ENCODE measurements around the gene RSU1. TPM values are rescaled to one million over a fixed set of nuclear protein-coding genes. Genes with fewer than 3 reads are reported as not detected.

Gene RSU1
- total RNA-seq, 2 experiments from 2014 or later: 56.7 to 59.5 TPM

DNA sequence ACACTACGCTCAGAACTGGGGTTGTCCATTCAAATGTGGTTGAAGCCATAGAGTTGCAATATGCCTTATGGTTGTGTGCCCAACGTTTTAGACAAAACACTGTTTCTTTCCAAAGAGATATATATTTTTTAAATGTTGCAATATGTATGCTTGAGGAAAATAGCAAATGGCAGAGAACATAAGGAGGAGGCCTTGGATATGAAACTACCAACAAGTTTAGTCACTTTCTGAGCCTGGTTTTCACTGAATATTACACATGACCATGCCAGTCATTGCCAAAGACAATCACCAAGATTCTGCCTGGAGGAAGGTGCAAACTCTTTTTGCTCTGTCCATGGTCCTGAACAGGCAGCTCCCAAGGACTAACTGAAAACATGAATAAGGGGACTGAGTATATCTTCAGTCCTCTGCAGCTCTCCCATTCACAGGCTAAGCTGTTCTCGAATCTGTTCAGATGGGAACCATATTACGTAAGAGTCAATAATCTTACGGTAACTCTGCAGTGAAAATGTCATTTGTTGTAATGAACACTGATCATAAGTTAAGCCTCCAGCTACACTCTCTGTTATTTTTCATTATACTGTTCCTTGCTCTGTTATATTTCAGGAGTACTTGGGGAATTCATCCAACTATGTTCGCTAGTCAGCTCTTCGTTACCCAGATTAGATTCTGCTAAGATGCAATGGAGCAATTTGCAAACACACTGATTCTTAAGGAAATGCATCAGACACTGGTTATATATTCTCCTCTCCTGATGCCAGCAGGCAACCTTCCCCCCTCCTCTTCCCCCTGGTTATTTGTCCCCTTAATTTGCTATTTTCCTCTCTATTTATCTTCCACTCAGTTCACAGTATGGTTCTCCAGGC lies 204.9 kb downstream of the RSU1 start:
- H3K9me3 Mint-ChIP-seq: peaks cover 20% of the 10 kb centered on the region
- no peak for DNase-seq
- no peak overlapping the region for H3K27ac Mint-ChIP-seq
- H3K4me1 Mint-ChIP-seq: no peaks in the 10 kb centered on the region
- no peaks in the 10 kb centered on the region for H3K27me3 Mint-ChIP-seq
- no peak overlapping the region for H3K4me3 Mint-ChIP-seq
- H3K36me3 Mint-ChIP-seq: peaks cover 31% of the 10 kb centered on the region

DNA sequence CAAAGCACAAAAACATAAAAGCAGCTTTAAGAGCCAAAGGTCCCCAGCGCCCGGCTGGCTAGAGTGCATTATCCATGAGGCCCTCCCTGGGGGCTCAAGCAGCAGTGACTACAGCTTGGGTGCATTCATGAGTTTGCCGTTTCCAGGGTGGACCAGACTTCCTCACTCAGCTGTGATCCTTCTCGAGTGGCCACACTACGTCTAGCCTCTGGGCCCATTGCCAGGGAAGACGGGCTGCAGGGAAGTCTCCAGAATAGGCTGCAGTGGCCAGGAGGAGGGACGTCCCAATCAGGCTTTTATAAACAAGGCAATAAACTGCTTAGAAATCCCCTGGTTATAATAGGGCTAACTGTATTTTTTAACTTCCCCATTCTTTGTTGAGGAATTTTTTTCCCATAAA lies 206.2 kb downstream of the RSU1 start:
- no peak for DNase-seq
- peaks cover 20% of the 10 kb centered on the region for H3K36me3 Mint-ChIP-seq
- no peaks in the 10 kb centered on the region for H3K27me3 Mint-ChIP-seq
- H3K4me1 Mint-ChIP-seq: no peaks in the 10 kb centered on the region
- no peak overlapping the region for H3K4me3 Mint-ChIP-seq
- no peak overlapping the region for H3K27ac Mint-ChIP-seq
- peaks cover 8% of the 10 kb centered on the region for H3K9me3 Mint-ChIP-seq

DNA sequence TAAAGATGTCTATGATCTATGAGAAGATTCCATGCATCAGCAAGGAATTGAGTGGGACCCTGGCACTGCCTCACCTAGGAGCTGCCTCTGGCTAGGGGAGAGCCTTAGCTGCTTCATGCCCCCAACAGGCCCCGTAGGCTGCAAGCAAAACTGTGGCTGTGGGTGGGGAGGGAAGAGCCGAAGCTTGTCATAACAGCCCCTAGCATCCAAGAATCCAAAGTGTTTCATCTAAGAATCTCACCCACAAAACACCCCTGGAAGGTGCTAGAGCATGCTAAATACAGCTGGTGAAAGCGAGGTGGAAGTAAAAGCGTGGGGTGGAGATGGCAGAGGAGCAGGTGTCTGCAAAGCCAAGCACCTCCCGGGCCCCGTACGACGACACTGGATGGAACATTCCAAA lies 208.0 kb downstream of the RSU1 start:
- no peak overlapping the region for H3K4me3 Mint-ChIP-seq
- no peak for DNase-seq
- no peak overlapping the region for H3K27ac Mint-ChIP-seq
- no peaks in the 10 kb centered on the region for H3K27me3 Mint-ChIP-seq
- no peaks in the 10 kb centered on the region for H3K4me1 Mint-ChIP-seq
- H3K9me3 Mint-ChIP-seq: no peaks in the 10 kb centered on the region
- peaks cover 6% of the 10 kb centered on the region for H3K36me3 Mint-ChIP-seq

GRCh38 chr10:16606923-16607322 lies 210.3 kb downstream of the RSU1 start:
- no peaks in the 10 kb centered on the region for H3K9me3 Mint-ChIP-seq
- peaks cover 8% of the 10 kb centered on the region for H3K36me3 Mint-ChIP-seq
- no peaks in the 10 kb centered on the region for H3K4me1 Mint-ChIP-seq
- no peak overlapping the region for H3K4me3 Mint-ChIP-seq
- H3K27me3 Mint-ChIP-seq: no peaks in the 10 kb centered on the region
- H3K27ac Mint-ChIP-seq: no peak overlapping the region
- DNase-seq: no peak

- H3K27me3 Mint-ChIP-seq: no peaks in the 10 kb centered on the region
- H3K4me3 Mint-ChIP-seq: no peak overlapping the region
- peaks cover 9% of the 10 kb centered on the region for H3K36me3 Mint-ChIP-seq
- DNase-seq: no peak
- no peaks in the 10 kb centered on the region for H3K9me3 Mint-ChIP-seq
- no peaks in the 10 kb centered on the region for H3K4me1 Mint-ChIP-seq
- no peak overlapping the region for H3K27ac Mint-ChIP-seq
Observed at GRCh38 chr10:16606421-16606820, 210.8 kb downstream of the RSU1 start.

DNA sequence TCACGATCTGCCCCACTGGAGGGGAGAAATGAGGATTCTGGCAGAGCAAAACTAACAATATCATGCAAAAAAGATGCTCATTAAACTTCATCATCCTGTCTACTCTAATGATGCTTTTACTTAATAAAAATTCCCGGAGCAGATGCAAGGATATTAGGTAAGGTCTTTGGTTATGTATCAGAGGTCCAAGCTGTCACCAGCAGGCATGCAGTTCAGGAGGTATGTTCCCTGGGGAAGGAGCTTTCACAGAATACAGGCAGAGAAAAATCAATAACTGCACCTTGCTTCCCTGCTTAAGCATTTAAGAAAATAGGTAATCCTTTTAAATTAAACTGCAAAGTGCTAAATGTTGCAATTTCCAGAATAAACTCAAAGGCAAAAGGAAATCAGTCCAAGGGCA lies 213.9 kb downstream of the RSU1 start:
- Mint-ChIP-seq H3K36me3 (peaks cover 25% of the 10 kb centered on the region), H3K27ac (no peak overlapping the region), H3K9me3 (no peaks in the 10 kb centered on the region), H3K27me3 (no peaks in the 10 kb centered on the region), H3K4me1 (no peaks in the 10 kb centered on the region), H3K4me3 (no peak overlapping the region)
- DNase-seq: no peak

DNA sequence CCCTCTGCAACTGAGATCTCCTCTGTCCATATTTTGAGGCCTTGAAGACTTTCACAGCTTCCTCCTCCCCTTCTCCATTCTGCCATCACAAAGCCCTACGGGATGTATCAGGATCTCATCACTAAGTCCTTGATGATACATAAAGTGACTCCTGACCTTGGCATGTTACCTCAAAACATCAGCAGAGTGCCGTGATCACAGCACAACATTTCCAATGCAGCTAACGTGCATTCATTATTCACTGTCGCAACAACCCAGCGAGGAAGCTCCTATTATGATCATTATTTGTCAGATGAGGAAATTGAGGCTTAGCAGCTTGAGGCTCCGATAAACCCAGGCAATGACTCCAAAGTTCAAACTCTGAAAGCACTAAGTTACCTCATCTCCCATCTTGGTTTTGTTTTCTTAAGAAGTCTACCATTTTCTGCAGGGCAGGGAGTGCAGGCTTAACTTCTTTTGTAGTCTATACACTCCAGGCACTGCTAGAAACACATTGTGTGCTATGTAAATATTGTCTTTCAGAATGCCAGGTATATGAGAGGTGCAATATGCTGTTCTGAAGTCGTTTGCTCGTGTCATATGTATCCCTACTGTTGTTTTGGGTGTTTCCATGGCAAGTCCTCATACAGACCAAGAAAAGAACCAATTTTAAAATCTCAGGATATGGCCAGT lies 215.0 kb downstream of the RSU1 start:
- Mint-ChIP-seq H3K36me3 (peaks cover 32% of the 10 kb centered on the region), H3K27ac (no peak overlapping the region), H3K4me1 (no peaks in the 10 kb centered on the region)

GRCh38 chr10:16599662-16600061 lies 217.6 kb downstream of the RSU1 start:
- no peaks in the 10 kb centered on the region for H3K27me3 Mint-ChIP-seq
- H3K9me3 Mint-ChIP-seq: no peaks in the 10 kb centered on the region
- H3K4me1 Mint-ChIP-seq: no peaks in the 10 kb centered on the region
- H3K27ac Mint-ChIP-seq: no peak overlapping the region
- H3K36me3 Mint-ChIP-seq: peaks cover 41% of the 10 kb centered on the region
- no peak for DNase-seq
- H3K4me3 Mint-ChIP-seq: no peak overlapping the region

More for the DNA sequence above, 215.0 kb downstream of the RSU1 start:
- DNase-seq: no peak
- no peak overlapping the region for H3K4me3 Mint-ChIP-seq
- H3K9me3 Mint-ChIP-seq: no peaks in the 10 kb centered on the region
- no peaks in the 10 kb centered on the region for H3K27me3 Mint-ChIP-seq

DNA sequence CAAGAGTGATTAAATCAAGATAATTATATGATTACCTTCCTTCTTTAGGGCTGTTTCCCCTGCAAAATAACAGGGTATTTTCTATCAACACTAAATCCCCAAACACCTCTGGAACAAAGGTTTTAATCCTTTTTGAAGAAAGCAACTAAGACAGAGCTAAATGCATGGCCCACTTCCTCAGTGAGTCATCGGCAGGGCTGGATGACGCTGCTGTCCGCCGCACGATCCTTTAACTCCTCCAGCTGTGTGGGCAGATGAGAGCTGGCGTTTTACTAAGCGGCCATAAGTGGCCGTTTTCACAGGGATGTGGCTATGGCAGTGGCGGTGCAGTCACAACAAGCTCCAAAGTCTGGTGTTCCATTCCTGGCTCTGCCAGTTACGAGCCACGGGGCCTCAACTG lies 219.6 kb downstream of the RSU1 start:
- DNase-seq: no peak
- no peaks in the 10 kb centered on the region for H3K4me1 Mint-ChIP-seq
- H3K27ac Mint-ChIP-seq: no peak overlapping the region
- peaks cover 54% of the 10 kb centered on the region for H3K36me3 Mint-ChIP-seq
- H3K9me3 Mint-ChIP-seq: peaks cover 2% of the 10 kb centered on the region
- no peaks in the 10 kb centered on the region for H3K27me3 Mint-ChIP-seq
- H3K4me3 Mint-ChIP-seq: no peak overlapping the region

- DNase-seq: no peak
- H3K4me1 Mint-ChIP-seq: no peaks in the 10 kb centered on the region
- H3K36me3 Mint-ChIP-seq: peaks cover 52% of the 10 kb centered on the region
- H3K4me3 Mint-ChIP-seq: no peak overlapping the region
- H3K27me3 Mint-ChIP-seq: no peaks in the 10 kb centered on the region
- H3K9me3 Mint-ChIP-seq: peaks cover 18% of the 10 kb centered on the region
- H3K27ac Mint-ChIP-seq: no peak overlapping the region
Observed at GRCh38 chr10:16592378-16592777, 224.8 kb downstream of the RSU1 start.

GRCh38 chr10:16586358-16587138 lies 230.7 kb downstream of the RSU1 start:
- DNase-seq: no peak
- H3K36me3 Mint-ChIP-seq: peaks cover 15% of the 10 kb centered on the region
- no peak overlapping the region for H3K4me3 Mint-ChIP-seq
- H3K4me1 Mint-ChIP-seq: no peaks in the 10 kb centered on the region
- peaks cover 11% of the 10 kb centered on the region for H3K9me3 Mint-ChIP-seq
- peaks cover 5% of the 10 kb centered on the region for H3K27me3 Mint-ChIP-seq
- no peak overlapping the region for H3K27ac Mint-ChIP-seq

DNA sequence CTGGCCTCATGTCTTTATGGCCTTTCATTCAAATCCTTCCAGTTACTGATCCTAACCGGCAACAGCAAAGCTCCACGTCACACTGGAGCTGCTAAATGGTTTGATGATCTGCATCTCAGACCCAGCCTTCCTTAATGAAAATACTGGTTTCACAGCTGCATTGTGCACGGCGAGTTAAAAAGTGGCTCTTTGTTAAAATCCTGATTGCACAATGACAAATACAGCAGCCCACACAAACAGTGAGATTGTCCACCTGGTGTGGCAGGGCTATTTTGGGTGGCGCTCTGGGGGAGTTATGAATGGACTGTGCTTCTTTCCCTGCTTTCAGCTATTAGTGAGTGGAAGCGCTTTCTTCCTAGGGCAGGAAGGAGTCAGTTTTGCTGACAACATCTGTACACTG lies 232.1 kb downstream of the RSU1 start:
- H3K36me3 Mint-ChIP-seq: peaks cover 7% of the 10 kb centered on the region
- H3K4me3 Mint-ChIP-seq: no peak overlapping the region
- H3K27me3 Mint-ChIP-seq: peaks cover 11% of the 10 kb centered on the region
- peaks cover 9% of the 10 kb centered on the region for H3K9me3 Mint-ChIP-seq
- DNase-seq: no peak
- H3K4me1 Mint-ChIP-seq: no peaks in the 10 kb centered on the region
- H3K27ac Mint-ChIP-seq: no peak overlapping the region

GRCh38 chr10:16583382-16583781 lies 233.8 kb downstream of the RSU1 start:
- Mint-ChIP-seq H3K4me1 (no peaks in the 10 kb centered on the region), H3K36me3 (no peaks in the 10 kb centered on the region), H3K27ac (no peak overlapping the region), H3K9me3 (no peaks in the 10 kb centered on the region), H3K4me3 (no peak overlapping the region), H3K27me3 (peaks cover 25% of the 10 kb centered on the region)
- no peak for DNase-seq

DNA sequence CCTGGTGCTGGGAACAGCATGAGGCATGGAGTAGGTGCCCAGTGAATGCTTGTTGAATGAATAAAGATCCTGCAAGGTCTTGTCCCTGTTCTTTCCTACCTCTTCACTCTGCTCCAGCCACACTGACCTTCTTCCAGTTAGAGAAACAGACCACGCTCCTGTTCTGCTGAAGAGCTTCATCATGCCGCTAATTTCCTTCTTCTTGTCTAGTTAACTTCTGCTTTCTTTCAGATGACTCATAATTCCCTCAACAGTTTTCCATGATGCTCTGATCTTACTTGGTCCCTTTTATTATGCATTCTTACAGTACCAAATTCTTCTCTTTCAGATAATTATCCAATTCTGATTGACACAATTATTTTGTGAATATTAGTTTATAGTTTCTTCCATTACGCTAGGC lies 236.0 kb downstream of the RSU1 start:
- Mint-ChIP-seq H3K36me3 (no peaks in the 10 kb centered on the region), H3K4me1 (no peaks in the 10 kb centered on the region), H3K27ac (no peak overlapping the region), H3K4me3 (no peak overlapping the region), H3K27me3 (peaks cover 42% of the 10 kb centered on the region), H3K9me3 (no peaks in the 10 kb centered on the region)
- no peak for DNase-seq

- no peak for DNase-seq
- peaks cover 5% of the 10 kb centered on the region for H3K4me1 Mint-ChIP-seq
- H3K36me3 Mint-ChIP-seq: no peaks in the 10 kb centered on the region
- no peak overlapping the region for H3K4me3 Mint-ChIP-seq
- H3K27ac Mint-ChIP-seq: no peak overlapping the region
- peaks cover 39% of the 10 kb centered on the region for H3K27me3 Mint-ChIP-seq
- H3K9me3 Mint-ChIP-seq: no peaks in the 10 kb centered on the region
Observed at GRCh38 chr10:16570731-16571130, 246.5 kb downstream of the RSU1 start.

All from activated naive CD8-positive, alpha-beta T cell treated with anti-CD3 and anti-CD28 coated beads for 36 hours (primary cell).